ENCODE data around the gene FSD2.
A peak's percentile ranks its signal among the peaks of the same experiment; 100 is the strongest.
"Not testable (repeated sequence)": the region's sequence is repeated elsewhere in the genome, so short reads cannot be mapped to it uniquely, and the experiment has no call there.

The FSD2 gene

GRCh38 chr15:82830427-82831173, 24.7 kb upstream of the FSD2 start:
- no peak for DNase-seq

GRCh38 chr15:82829234-82829633, 23.4 kb upstream of the FSD2 start:
- no peak for DNase-seq

- DNase-seq, result no peak
Observed at GRCh38 chr15:82828075-82828474, 22.2 kb upstream of the FSD2 start.

- DNase-seq, result no peak
Observed at GRCh38 chr15:82823049-82823448, 17.2 kb upstream of the FSD2 start.

GRCh38 chr15:82821851-82822250, 16.0 kb upstream of the FSD2 start:
- DNase-seq, result not testable (repeated sequence)

GRCh38 chr15:82821396-82821795, 15.5 kb upstream of the FSD2 start:
- DNase-seq, result not testable (repeated sequence)

GRCh38 chr15:82820128-82820527, 14.3 kb upstream of the FSD2 start:
- no peak for DNase-seq

- no peak for DNase-seq
Observed at GRCh38 chr15:82812994-82813393, 7.1 kb upstream of the FSD2 start.

- no peak for DNase-seq
Observed at GRCh38 chr15:82810890-82811426, 5.1 kb upstream of the FSD2 start.

GRCh38 chr15:82810061-82810889, 4.4 kb upstream of the FSD2 start:
- DNase-seq, result peak in 19 of 56 donors; percentile 9 to 68 (median 42)

GRCh38 chr15:82809308-82810060, 3.6 kb upstream of the FSD2 start, which contains the start of gene WHAMM:
Gene WHAMM, plus strand, starts transcription at chr15:82809628. Its CDS starts 99 bp downstream, at chr15:82809727.
- DNase-seq, result peak; percentile 78 to 99 (median 97)

GRCh38 chr15:82808634-82809041, 2.8 kb upstream of the FSD2 start:
- DNase-seq, result no peak

GRCh38 chr15:82807920-82808633, 2.2 kb upstream of the FSD2 start:
- DNase-seq, result no peak

GRCh38 chr15:82804575-82804949, 1.3 kb downstream of the FSD2 start:
- DNase-seq, result no peak

- no peak for DNase-seq
Observed at GRCh38 chr15:82803793-82804574, 1.9 kb downstream of the FSD2 start.

GRCh38 chr15:82802497-82802896, 3.4 kb downstream of the FSD2 start:
- no peak for DNase-seq

GRCh38 chr15:82799183-82799841, 6.6 kb downstream of the FSD2 start:
- DNase-seq, result no peak

GRCh38 chr15:82798531-82799166, 7.2 kb downstream of the FSD2 start:
- no peak for DNase-seq

GRCh38 chr15:82798104-82798503, 7.8 kb downstream of the FSD2 start:
- DNase-seq, result no peak

Measured in nucleus accumbens (tissue), 56 donors.